HEK293 (cell line): ENCODE measurements around the gene RNF166.

Experiments used
- GLI4 ChIP-seq: fragments of 450-650 bp; formaldehyde crosslinking; IDR thresholded peaks from 2 replicates; pipeline ENCODE4 v1.5.1; 2016; ENCODE audit warnings: missing biosample characterization, missing genetic modification characterization
- HOXA7 ChIP-seq: sonication (generic); formaldehyde crosslinking; IDR thresholded peaks from 2 replicates; pipeline ENCODE4 v1.8.1; 2022; ENCODE audit warnings: missing genetic modification reagents, borderline replicate concordance
- REST ChIP-seq: fragments of 450-650 bp; formaldehyde crosslinking; IDR thresholded peaks from 2 replicates; pipeline ENCODE4 v1.5.1; 2016; ENCODE audit warnings: missing biosample characterization, missing genetic modification characterization
- ZNF324 ChIP-seq: fragments of 450-650 bp; formaldehyde crosslinking; IDR thresholded peaks from 2 replicates; pipeline ENCODE4 v1.5.1; 2016; ENCODE audit warnings: missing biosample characterization, missing genetic modification characterization
- ZNF558 ChIP-seq: fragments of 450-650 bp; formaldehyde crosslinking; IDR thresholded peaks from 2 replicates; pipeline ENCODE4 v1.5.1; 2016; ENCODE audit warnings: missing biosample characterization, missing genetic modification characterization
- TF ChIP-seq, protein P1 (sequence below): fragments of 450-650 bp; formaldehyde crosslinking; IDR thresholded peaks from 2 replicates; pipeline ENCODE4 v1.5.1; 2016; ENCODE audit warnings: missing biosample characterization, missing genetic modification characterization
- TF ChIP-seq, protein P2 (sequence below): fragments of 450-650 bp; formaldehyde crosslinking; IDR thresholded peaks from 2 replicates; pipeline ENCODE4 v1.5.1; 2016; ENCODE audit warnings: missing biosample characterization, missing genetic modification characterization

DNA sequence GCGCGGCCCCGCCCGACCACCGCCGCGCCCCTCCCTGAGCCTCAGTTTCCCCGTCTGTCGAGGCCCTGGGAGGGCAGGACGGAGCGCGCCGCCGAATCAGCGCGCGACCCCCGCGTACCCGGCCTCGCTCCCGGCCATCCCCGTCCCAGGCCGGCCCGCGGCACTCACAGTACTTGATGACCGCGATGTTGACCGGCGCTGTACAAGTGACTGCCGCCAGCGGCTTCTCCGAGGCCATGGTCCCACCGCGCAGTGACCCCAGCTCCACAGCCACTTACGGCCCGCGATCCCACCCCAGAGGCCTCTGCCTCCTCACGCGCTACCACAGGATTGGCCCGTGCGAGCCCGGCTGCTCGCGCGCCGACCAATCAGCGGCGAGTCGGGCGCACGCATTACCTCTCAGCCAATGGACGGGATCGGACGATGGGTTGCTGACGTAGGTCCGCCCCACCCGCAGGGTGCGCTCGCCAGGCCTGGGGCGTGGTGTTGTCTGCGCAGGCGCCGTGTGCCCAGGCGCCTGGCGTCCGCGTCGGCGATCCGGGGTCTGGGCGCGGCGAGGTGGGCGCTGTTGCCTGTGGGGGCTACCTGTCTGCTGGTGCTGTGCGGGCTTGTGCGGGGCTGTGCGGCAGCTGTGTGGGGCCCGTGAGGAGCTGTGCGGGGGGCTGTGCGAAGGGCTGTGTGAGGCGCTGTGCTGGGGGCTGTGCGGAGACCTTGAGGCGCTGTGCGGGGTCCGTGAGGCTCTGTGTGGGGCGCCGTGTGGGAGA is 43.2 kb downstream of the RNF166 start, which contains the start of gene MVD:
- TF ChIP-seq ZNF324 (no peak), ZNF558 (tag by site-specific recombination) (no peak), GLI4 (no peak), HOXA7 (CRISPR knock-in tag) (no peak), REST (tag by site-specific recombination) (no peak)
- TF ChIP-seq, protein P1, sequence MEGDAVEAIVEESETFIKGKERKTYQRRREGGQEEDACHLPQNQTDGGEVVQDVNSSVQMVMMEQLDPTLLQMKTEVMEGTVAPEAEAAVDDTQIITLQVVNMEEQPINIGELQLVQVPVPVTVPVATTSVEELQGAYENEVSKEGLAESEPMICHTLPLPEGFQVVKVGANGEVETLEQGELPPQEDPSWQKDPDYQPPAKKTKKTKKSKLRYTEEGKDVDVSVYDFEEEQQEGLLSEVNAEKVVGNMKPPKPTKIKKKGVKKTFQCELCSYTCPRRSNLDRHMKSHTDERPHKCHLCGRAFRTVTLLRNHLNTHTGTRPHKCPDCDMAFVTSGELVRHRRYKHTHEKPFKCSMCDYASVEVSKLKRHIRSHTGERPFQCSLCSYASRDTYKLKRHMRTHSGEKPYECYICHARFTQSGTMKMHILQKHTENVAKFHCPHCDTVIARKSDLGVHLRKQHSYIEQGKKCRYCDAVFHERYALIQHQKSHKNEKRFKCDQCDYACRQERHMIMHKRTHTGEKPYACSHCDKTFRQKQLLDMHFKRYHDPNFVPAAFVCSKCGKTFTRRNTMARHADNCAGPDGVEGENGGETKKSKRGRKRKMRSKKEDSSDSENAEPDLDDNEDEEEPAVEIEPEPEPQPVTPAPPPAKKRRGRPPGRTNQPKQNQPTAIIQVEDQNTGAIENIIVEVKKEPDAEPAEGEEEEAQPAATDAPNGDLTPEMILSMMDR (tag by site-specific recombination) = peak; percentile 95
- TF ChIP-seq, protein P2, sequence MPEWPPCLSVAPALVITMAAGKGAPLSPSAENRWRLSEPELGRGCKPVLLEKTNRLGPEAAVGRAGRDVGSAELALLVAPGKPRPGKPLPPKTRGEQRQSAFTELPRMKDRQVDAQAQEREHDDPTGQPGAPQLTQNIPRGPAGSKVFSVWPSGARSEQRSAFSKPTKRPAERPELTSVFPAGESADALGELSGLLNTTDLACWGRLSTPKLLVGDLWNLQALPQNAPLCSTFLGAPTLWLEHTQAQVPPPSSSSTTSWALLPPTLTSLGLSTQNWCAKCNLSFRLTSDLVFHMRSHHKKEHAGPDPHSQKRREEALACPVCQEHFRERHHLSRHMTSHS = no peak
